Measurements from ENCODE around the gene TFB1M. TPM values are rescaled to one million over a fixed set of nuclear protein-coding genes. Genes with fewer than 3 reads are reported as not detected.
"Not testable (repeated sequence)": the region's sequence is repeated elsewhere in the genome, so short reads cannot be mapped to it uniquely, and the experiment has no call there.

Gene TFB1M
- total and polyA plus RNA-seq, 9 donors, result 6.7 to 18.5 (median 14.6) TPM

DNA sequence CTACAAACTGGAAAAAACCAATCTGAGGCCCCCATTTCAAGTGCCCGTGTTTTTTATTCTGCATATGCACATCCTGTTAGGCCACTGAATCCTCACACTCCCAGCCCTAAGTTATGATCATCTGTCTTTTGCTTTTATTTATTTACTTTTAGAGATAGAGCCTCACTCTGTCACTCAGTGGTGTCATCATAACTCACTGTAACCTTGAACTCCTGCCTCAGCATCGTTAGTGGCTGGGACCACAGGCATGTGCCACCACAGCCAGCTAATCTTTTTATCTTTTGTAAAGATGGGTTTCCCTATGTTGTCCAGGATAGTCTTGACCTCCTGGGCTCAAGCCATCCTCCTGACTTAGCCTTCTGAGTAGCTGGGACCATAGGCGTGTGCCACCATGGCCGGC, 80.1 kb downstream of the TFB1M start:
- WGBS, 3 donors, result 71 to 84% (median 72%) methylated on average over 4 of the region's 4 CpGs
- TF ChIP-seq EP300 (IDR thresholded peaks at IDR 0.05), result no peak
- TF ChIP-seq POLR2A (IDR thresholded peaks at IDR 0.05), result no peak
- TF ChIP-seq, protein P1, sequence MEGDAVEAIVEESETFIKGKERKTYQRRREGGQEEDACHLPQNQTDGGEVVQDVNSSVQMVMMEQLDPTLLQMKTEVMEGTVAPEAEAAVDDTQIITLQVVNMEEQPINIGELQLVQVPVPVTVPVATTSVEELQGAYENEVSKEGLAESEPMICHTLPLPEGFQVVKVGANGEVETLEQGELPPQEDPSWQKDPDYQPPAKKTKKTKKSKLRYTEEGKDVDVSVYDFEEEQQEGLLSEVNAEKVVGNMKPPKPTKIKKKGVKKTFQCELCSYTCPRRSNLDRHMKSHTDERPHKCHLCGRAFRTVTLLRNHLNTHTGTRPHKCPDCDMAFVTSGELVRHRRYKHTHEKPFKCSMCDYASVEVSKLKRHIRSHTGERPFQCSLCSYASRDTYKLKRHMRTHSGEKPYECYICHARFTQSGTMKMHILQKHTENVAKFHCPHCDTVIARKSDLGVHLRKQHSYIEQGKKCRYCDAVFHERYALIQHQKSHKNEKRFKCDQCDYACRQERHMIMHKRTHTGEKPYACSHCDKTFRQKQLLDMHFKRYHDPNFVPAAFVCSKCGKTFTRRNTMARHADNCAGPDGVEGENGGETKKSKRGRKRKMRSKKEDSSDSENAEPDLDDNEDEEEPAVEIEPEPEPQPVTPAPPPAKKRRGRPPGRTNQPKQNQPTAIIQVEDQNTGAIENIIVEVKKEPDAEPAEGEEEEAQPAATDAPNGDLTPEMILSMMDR (IDR thresholded peaks at IDR 0.05), result no peak
- no peak for DNase-seq
- H3K4me3 ChIP-seq, result no peak overlapping the region
- H3K9me3 ChIP-seq, result no peaks in the 10 kb centered on the region
- H3K27ac ChIP-seq, result no peak overlapping the region
- no peaks in the 10 kb centered on the region for H3K4me1 ChIP-seq (ENCODE audit: insufficient read depth)
- no peaks in the 10 kb centered on the region for H3K27me3 ChIP-seq
- no peaks in the 10 kb centered on the region for H3K36me3 ChIP-seq
- intact Hi-C loops (cut with DNase I), result no loop called here

DNA sequence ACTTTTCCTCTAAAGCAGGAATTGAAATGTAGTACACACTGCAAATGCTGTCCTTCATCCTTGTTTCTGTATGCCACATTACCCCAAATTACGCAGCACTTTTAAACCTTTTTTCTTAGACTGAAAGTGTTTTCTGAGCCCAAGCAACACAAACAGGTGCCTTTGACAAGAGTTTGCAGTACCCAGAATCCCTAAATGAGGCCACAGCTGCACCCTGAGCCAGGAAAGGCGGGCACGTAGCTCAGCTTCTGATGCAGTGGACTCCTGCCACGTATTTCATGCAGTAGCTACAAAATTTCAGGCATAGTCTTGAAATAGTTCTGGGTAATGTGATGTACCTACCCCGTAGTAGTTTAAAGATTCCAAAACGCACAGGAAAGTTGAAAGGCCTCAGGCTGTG, 81.4 kb downstream of the TFB1M start:
- H3K36me3 ChIP-seq, result no peaks in the 10 kb centered on the region
- intact Hi-C loops (cut with DNase I), result no loop called here
- H3K27ac ChIP-seq, result no peak overlapping the region
- 79 to 97% (median 95%) methylated on average over 6 of the region's 6 CpGs for WGBS, 3 donors
- TF ChIP-seq, protein P1 (IDR thresholded peaks at IDR 0.05), result no peak
- TF ChIP-seq EP300 (IDR thresholded peaks at IDR 0.05) (no peak), POLR2A (IDR thresholded peaks at IDR 0.05) (no peak)
- H3K4me1 ChIP-seq (ENCODE audit: insufficient read depth), result no peaks in the 10 kb centered on the region
- DNase-seq, result no peak
- no peaks in the 10 kb centered on the region for H3K27me3 ChIP-seq
- no peaks in the 10 kb centered on the region for H3K9me3 ChIP-seq
- no peak overlapping the region for H3K4me3 ChIP-seq

DNA sequence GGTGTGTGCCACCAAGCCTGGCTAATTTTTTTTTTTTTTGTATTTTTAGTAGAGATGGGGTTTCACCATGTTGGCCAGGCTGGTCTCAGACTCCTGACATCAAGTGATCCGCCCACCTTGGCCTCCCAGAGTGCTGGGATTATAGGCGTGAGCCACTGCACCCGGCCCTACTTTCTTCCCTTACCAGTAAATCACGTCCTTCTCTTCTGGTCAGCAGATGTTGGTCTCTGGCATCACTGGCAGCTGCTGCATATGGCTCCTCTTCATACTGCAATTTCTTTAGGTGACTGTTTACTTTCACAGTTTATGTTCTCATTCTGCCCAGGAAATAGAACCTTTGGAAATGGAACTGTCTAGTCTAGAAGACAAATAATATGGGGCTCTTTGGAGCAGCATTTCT, 83.3 kb downstream of the TFB1M start:
- 84 to 93% (median 92%) methylated on average over 4 of the region's 4 CpGs for WGBS, 3 donors
- H3K27ac ChIP-seq; H3K9me3 ChIP-seq; H3K4me1 ChIP-seq (ENCODE audit: insufficient read depth); H3K4me3 ChIP-seq; DNase-seq; H3K36me3 ChIP-seq; intact Hi-C loops (cut with DNase I); H3K27me3 ChIP-seq: not testable (repeated sequence)

DNA sequence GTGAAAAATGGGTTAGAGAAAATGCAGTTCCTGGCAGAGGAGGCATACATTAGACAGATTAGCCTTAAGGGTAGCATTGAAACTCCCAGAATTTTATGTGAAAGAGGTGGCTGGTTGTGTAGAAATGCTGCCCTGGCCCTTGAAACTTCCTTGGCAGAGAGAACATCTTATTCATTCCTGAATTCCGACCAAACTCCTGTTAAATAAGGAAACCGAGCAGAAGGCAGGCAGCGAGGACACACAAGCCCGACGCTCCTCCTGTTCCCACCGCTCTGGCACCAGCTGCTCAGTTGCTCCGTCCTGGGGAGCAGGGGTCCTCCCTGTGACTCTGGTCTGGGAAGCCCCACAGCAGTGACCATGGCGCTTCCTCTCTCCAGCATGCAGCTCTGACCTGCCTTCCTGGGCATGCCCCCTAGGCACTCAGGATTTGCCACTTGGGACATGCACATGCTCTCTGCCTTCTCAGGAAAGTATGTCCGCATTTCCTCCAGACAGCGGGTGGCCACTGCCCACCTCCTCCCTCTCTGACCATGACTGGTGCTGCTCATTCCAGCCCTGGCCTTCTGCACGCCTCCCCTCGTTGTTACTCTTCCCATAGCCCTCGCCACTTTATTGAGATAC, 85.6 kb downstream of the TFB1M start:
- DNase-seq, result no peak
- WGBS, 3 donors, result 38 to 46% (median 39%) methylated on average over 13 of the region's 13 CpGs
- no peak for TF ChIP-seq EP300 (IDR thresholded peaks at IDR 0.05)
- TF ChIP-seq, protein P1 (IDR thresholded peaks at IDR 0.05), result no peak
- no peak for TF ChIP-seq POLR2A (IDR thresholded peaks at IDR 0.05)
- no peak overlapping the region for H3K4me3 ChIP-seq
- H3K4me1 ChIP-seq (ENCODE audit: insufficient read depth), result no peaks in the 10 kb centered on the region
- no peaks in the 10 kb centered on the region for H3K27me3 ChIP-seq
- intact Hi-C loops (cut with DNase I), result no loop called here
- H3K27ac ChIP-seq, result no peak overlapping the region
- no peaks in the 10 kb centered on the region for H3K9me3 ChIP-seq
- no peaks in the 10 kb centered on the region for H3K36me3 ChIP-seq

DNA sequence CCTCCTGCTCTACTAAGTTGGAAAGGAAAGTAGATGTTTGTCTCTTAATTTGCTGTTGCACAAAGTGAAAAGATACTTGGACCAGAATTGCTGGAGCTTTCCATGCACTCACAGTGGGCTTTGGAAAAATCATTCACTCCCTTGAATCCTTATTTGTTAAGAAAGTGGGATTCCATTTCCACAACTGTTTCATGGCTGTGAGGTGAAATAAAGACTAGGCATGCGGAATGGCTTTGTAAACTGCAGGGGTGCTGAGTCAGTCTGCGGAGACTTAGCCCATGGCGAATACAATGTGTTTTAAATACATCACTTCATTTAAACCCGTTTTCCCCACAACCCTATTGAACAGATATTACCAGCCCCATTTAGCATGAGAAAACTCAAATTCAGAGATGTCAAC, 87.2 kb downstream of the TFB1M start:
- WGBS, 3 donors, result 91 to 97% (median 92%) methylated on average over 4 of the region's 4 CpGs
- DNase-seq, result no peak
- no peaks in the 10 kb centered on the region for H3K27me3 ChIP-seq
- TF ChIP-seq POLR2A (IDR thresholded peaks at IDR 0.05), result no peak
- intact Hi-C loops (cut with DNase I), result no loop called here
- H3K27ac ChIP-seq, result no peak overlapping the region
- no peaks in the 10 kb centered on the region for H3K9me3 ChIP-seq
- H3K36me3 ChIP-seq, result no peaks in the 10 kb centered on the region
- H3K4me3 ChIP-seq, result no peak overlapping the region
- no peaks in the 10 kb centered on the region for H3K4me1 ChIP-seq (ENCODE audit: insufficient read depth)

All from ovary (tissue), 9 donors.